ENCODE data around the gene WDR55. TPM values are rescaled to one million over a fixed set of nuclear protein-coding genes. Genes with fewer than 3 reads are reported as not detected.
"Not testable (repeated sequence)": the region's sequence is repeated elsewhere in the genome, so short reads cannot be mapped to it uniquely, and the experiment has no call there.

The WDR55 gene
- total RNA-seq, 1 experiment from 2014 or later, result 37.9 TPM

DNA sequence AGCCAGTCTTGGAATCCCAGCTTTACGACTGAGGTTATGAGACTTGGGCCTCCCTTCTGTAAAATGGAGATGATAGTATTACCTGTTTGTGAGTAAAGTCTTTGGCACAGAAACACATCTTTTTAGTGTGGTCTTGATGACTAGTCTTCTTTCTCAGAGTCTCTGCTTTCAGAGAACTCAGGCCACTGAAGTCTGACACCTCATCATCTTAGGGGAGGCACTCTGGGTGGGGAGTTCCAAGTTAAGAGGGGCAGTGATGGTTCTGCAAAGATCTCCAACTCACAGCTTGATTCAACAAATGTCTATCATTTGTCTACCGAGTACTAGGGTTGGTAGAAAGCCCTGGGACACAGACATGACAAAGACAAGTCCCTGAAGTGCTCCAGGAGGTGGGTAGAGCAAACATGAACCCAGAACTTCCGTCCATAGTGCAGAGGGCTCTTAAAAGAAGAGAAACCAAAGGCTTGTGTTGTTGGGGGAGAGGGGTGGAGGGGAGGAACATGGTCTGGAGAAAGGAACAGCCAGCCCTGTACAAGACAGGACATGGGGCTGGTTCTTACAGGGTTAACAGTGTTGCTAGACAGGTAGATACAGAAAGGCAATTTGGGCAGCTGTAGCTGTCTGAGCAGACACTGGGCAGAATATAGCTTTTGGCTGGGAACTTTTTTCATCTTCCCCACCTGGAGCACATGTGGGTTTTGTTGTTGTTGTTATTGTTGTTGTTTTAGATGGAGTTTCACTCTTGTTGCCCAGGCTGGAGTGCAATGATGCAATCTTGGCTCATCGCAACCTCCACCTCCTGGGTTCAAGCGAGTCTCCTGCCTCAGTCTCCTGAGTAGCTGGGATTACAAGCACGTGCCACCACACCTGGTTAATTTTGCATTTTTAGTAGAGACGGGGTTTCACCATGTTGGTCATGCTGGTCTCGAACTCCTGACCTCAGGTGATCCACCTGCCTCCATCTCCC, 29.1 kb upstream of the WDR55 start:
- ChIA-PET CTCF (interaction anchor here (1.0 kb wide), 1 partner anchor 90 kb away, joined by 5 read pairs; no protein-coding TSS in a partner anchor), POLR2A (ENCODE audit: unreplicated experiment) (interaction anchor here (0.7 kb wide), 1 partner anchor 93 kb away, joined by 4 read pairs; no protein-coding TSS in a partner anchor)
- Histone ChIP-seq H4K20me1 (ENCODE audit: insufficient read depth) (no peaks in the 10 kb centered on the region), H3K36me3 (ENCODE audit: low read depth) (no peaks in the 10 kb centered on the region), H3K27ac (no peak overlapping the region), H3K4me1 (replicated peaks; ENCODE audit: insufficient read depth) (peaks cover 16% of the 10 kb centered on the region), H3K4me2 (no peak overlapping the region), H3F3A (ENCODE audit: insufficient read depth, low read depth) (peaks cover 12% of the 10 kb centered on the region), H3K79me2 (ENCODE audit: low read depth) (peaks cover 11% of the 10 kb centered on the region), H3K27me3 (ENCODE audit: insufficient read depth, low read depth) (no peaks in the 10 kb centered on the region), H3K9me3 (ENCODE audit: insufficient read depth, low read depth) (0 out of 2 replicates have a peak, but pooled peaks cover 3% of the 10 kb centered on the region), H2AFZ (no peak overlapping the region), H3K9me2 (ENCODE audit: insufficient read depth) (no peaks in the 10 kb centered on the region), H3K4me3 (no peak overlapping the region)
- no peak for DNase-seq
- no TSS peak for BruUV-seq (replicated peaks)
- intact Hi-C loops (cut with micrococcal nuclease; ENCODE audit: unreplicated experiment), result loop anchor here (5.0 kb wide), 1 partner anchor 288 kb away; the partner anchor contains the start of gene HBEGF
- TF ChIP-seq CTCF (conservative IDR thresholded peaks at IDR 0.05) (peak; percentile 5; the same call in 1 of the 2 replicates), EZH2 (IDR thresholded peaks at IDR 0.05; ENCODE audit: low read depth) (no peak)

GRCh38 chr5:140637371-140638100, 27.2 kb upstream of the WDR55 start:
- Histone ChIP-seq H3K4me2 (no peak overlapping the region), H4K20me1 (ENCODE audit: insufficient read depth) (no peaks in the 10 kb centered on the region), H3K27ac (no peak overlapping the region), H3K36me3 (ENCODE audit: low read depth) (no peaks in the 10 kb centered on the region), H3K27me3 (ENCODE audit: insufficient read depth, low read depth) (no peaks in the 10 kb centered on the region), H2AFZ (no peak overlapping the region), H3K9me3 (ENCODE audit: insufficient read depth, low read depth) (no peaks in the 10 kb centered on the region), H3K79me2 (ENCODE audit: low read depth) (peaks cover 16% of the 10 kb centered on the region), H3K4me3 (no peak overlapping the region), H3K4me1 (replicated peaks; ENCODE audit: insufficient read depth) (peaks cover 16% of the 10 kb centered on the region), H3F3A (ENCODE audit: insufficient read depth, low read depth) (peaks cover 6% of the 10 kb centered on the region; the same call in 1 of the 2 replicates), H3K9me2 (ENCODE audit: insufficient read depth) (no peaks in the 10 kb centered on the region)
- CTCF ChIA-PET, result interaction anchor here (0.6 kb wide), 1 partner anchor 63 kb away, joined by 3 read pairs; no protein-coding TSS in a partner anchor
- no peak for TF ChIP-seq CTCF (conservative IDR thresholded peaks at IDR 0.05)
- no peak for TF ChIP-seq EZH2 (IDR thresholded peaks at IDR 0.05; ENCODE audit: low read depth)
- BruUV-seq (replicated peaks), result no TSS peak
- intact Hi-C loops (cut with micrococcal nuclease; ENCODE audit: unreplicated experiment), result loop anchor here (2.0 to 5.0 kb wide), 3 partner anchors 73 to 290 kb away; partner anchors contain the start of genes APBB3, HBEGF and SLC35A4
- DNase-seq, result no peak
- POLR2A ChIA-PET (ENCODE audit: unreplicated experiment), result no interaction called here

- not testable (repeated sequence) for DNase-seq; BruUV-seq (replicated peaks)
These were observed 25.9 kb upstream of the WDR55 start for GRCh38 chr5:140638898-140639147.

More at GRCh38 chr5:140638898-140639147, 25.9 kb upstream of the WDR55 start:
- H4K20me1 ChIP-seq (ENCODE audit: insufficient read depth); POLR2A ChIA-PET (ENCODE audit: unreplicated experiment); H3F3A ChIP-seq (ENCODE audit: insufficient read depth, low read depth); H3K9me2 ChIP-seq (ENCODE audit: insufficient read depth); H3K36me3 ChIP-seq (ENCODE audit: low read depth); H3K27me3 ChIP-seq (ENCODE audit: insufficient read depth, low read depth); H3K9me3 ChIP-seq (ENCODE audit: insufficient read depth, low read depth): not testable (repeated sequence)
- Histone ChIP-seq H3K4me2 (peak overlapping the region; percentile 79), H3K4me1 (replicated peaks; ENCODE audit: insufficient read depth) (peaks cover 10% of the 10 kb centered on the region), H3K27ac (peak overlapping the region; percentile 73), H3K79me2 (ENCODE audit: low read depth) (peaks cover 16% of the 10 kb centered on the region), H2AFZ (peak overlapping the region; percentile 90), H3K4me3 (peak overlapping the region; percentile 78)
- CTCF ChIA-PET, result interaction anchor here (0.5 to 0.7 kb wide), 3 partner anchors 108 to 939 kb away, joined by 3 to 4 read pairs (median 4); no protein-coding TSS in a partner anchor
- intact Hi-C loops (cut with micrococcal nuclease; ENCODE audit: unreplicated experiment), result loop anchor here (1.0 to 5.0 kb wide), 4 partner anchors 74 to 292 kb away; partner anchors contain the start of genes APBB3, HBEGF and SLC35A4
